ENCODE data around the gene PTDSS2. TPM values are rescaled to one million over a fixed set of nuclear protein-coding genes. Genes with fewer than 3 reads are reported as not detected.
"Not testable (repeated sequence)": the region's sequence is repeated elsewhere in the genome, so short reads cannot be mapped to it uniquely, and the experiment has no call there.

PTDSS2 gene
- total and polyA plus RNA-seq, 10 donors = 11.0 to 40.7 (median 25.7) TPM

DNA sequence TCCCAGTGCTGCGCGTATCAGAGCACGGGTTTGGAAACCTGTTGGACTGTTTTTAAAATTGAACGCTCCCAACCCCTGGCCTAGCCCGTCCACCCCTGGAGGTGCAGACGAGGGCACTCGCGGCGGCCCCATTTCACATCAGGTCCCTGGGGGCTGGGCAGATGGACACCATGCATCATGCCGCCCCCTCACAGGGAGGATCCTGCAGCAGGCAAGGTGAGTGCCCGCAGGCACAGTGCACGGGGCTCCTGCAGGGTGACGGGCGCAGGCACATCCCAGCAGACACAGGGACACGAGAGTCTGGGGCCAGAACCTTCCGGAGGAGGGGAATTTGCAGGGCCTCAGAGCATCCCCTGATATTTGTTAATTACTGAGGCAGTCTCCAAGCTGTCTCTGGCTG is 15.6 kb upstream of the PTDSS2 start:
- no peak overlapping the region for H3K27ac ChIP-seq
- TF ChIP-seq POLR2AphosphoS5 (IDR thresholded peaks at IDR 0.05) = no peak
- no peak for TF ChIP-seq POLR2A (IDR thresholded peaks at IDR 0.05)
- TF ChIP-seq, protein P1, sequence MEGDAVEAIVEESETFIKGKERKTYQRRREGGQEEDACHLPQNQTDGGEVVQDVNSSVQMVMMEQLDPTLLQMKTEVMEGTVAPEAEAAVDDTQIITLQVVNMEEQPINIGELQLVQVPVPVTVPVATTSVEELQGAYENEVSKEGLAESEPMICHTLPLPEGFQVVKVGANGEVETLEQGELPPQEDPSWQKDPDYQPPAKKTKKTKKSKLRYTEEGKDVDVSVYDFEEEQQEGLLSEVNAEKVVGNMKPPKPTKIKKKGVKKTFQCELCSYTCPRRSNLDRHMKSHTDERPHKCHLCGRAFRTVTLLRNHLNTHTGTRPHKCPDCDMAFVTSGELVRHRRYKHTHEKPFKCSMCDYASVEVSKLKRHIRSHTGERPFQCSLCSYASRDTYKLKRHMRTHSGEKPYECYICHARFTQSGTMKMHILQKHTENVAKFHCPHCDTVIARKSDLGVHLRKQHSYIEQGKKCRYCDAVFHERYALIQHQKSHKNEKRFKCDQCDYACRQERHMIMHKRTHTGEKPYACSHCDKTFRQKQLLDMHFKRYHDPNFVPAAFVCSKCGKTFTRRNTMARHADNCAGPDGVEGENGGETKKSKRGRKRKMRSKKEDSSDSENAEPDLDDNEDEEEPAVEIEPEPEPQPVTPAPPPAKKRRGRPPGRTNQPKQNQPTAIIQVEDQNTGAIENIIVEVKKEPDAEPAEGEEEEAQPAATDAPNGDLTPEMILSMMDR (IDR thresholded peaks at IDR 0.05 in 8 of 11, conservative IDR thresholded peaks at IDR 0.05 in 3 of 11) = no peak
- H3K4me3 ChIP-seq = no peak overlapping the region
- H3K4me1 ChIP-seq = no peaks in the 10 kb centered on the region
- peak; percentile 70 for DNase-seq
- 86 to 93% (median 91%) methylated on average over 15 to 16 of the region's 16 CpGs for WGBS, 5 donors
- peaks cover 0 to 10% (median 0%) of the 10 kb centered on the region in 6 donors for H3K36me3 ChIP-seq
- H3K27me3 ChIP-seq (replicated peaks in 1 of 7) = peaks cover 0 to 9% (median 0%) of the 10 kb centered on the region in 7 donors
- H3K9me3 ChIP-seq = no peaks in the 10 kb centered on the region
- intact Hi-C loops (cut with DNase I; ENCODE audit: low total_unique reads) = no loop called here

DNA sequence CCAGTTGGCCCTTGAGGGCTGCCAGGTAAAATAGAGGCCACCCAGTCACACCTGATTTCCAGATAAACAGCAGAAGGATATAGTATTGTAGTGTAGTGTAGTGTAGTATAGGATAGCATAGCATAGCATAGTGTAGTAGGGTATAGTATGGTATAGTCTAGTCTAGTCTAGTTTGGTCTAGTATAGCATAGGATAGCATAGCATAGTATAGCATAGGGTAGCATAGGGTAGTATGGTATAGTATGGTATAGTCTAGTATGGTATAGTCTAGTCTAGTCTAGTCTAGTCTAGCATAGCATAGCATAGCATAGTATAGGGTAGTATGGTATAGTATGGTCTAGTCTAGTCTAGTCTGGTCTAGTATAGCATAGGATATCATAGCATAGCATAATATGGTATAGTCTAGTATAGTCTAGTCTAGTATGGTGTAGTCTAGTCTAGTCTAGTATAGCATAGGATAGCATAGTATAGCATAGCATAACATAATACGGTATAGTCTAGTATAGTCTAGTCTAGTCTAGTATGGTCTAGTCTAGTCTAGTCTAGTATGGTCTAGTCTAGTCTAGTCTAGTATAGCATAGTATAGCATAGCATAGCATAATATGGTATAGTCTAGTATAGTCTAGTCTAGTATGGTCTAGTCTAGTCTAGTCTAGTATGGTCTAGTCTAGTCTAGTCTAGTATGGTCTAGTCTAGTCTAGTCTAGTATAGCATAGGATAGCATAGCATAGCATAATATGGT is 14.9 kb upstream of the PTDSS2 start:
- DNase-seq; H3K9me3 ChIP-seq; intact Hi-C loops (cut with DNase I; ENCODE audit: low total_unique reads); H3K4me1 ChIP-seq; H3K27me3 ChIP-seq (replicated peaks in 1 of 7); H3K36me3 ChIP-seq; H3K27ac ChIP-seq; H3K4me3 ChIP-seq: not testable (repeated sequence)
- 88 to 100% (median 97%) methylated on average over 1 of the region's 1 CpG for WGBS, 5 donors

DNA sequence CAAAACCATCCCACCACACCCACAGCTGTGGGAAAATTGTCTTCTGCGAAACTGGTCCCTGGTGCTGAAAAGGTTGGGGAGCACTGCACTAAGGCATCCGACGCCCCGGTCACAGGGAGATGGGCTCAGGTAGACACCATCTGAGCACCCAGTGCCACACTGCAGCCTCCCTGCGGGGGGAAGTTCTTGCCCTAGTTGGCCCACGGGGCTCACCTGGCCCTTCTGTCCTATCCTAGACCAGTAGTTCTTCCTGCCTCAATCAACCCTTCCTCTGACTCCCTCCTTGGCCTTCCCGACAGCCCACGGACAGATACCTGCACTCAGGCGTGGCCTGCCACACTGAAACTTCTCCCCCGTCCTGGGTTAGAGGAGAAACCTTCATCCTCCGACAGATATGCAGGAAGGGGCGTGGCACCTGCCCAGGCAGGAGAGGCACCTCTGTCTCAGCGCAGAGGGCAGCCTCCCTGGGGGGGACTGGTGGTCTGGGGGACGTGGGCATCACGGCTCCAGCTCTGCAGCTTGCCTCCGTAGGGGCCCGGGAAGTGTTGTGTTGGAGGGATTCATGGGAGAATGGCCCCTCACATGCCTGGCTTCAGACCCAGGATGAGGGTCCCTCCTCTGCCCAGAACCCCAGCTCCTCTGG is 12.7 kb upstream of the PTDSS2 start:
- intact Hi-C loops (cut with DNase I; ENCODE audit: low total_unique reads) = no loop called here
- TF ChIP-seq, protein P1 (IDR thresholded peaks at IDR 0.05 in 8 of 11, conservative IDR thresholded peaks at IDR 0.05 in 3 of 11) = no peak
- TF ChIP-seq POLR2A (IDR thresholded peaks at IDR 0.05) = no peak
- 63 to 80% (median 78%) methylated on average over 14 to 17 of the region's 17 CpGs for WGBS, 5 donors
- Histone ChIP-seq H3K36me3 (peaks cover 0 to 9% (median 0%) of the 10 kb centered on the region in 6 donors), H3K4me1 (peaks cover 0 to 26% (median 11%) of the 10 kb centered on the region in 6 donors), H3K4me3 (no peak overlapping the region), H3K27ac (no peak overlapping the region), H3K27me3 (replicated peaks in 1 of 7) (peaks cover 0 to 30% (median 15%) of the 10 kb centered on the region in 7 donors), H3K9me3 (no peaks in the 10 kb centered on the region)
- DNase-seq = no peak

DNA sequence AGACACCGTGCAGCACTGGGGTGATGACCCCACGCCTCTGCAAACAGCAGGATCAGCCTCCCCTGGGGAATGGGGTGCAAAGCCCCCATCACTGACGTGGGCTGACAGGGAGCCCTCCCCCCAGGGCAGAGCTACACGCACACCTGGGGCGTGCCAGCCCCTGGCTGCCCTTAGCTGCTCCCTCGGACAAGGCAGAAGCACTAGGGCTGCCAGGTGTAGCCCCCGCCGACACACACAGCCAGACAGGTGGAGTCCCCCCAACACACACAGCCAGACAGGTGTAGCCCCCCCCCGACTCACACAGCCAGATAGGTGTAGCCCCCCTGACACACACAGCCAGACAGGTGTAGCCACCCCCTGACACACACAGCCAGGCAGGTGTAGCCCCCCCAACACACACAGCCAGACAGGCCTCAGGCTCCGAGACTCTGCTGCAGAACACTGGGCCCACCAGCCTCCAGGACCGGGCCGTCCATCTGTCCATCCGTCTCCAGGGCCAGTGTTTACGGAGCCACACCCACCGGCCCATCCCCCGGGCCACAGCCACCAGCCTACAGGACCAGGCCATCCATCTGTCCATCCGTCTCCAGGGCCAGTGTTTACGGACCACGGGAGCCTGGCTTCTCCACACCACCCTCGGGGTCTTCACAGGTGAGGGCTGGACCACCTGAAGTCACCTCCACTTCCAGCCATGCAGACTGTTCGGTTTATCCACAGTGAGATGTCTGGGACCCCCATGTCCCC is 11.8 kb upstream of the PTDSS2 start:
- Histone ChIP-seq H3K27ac (no peak overlapping the region), H3K4me1 (peaks cover 0 to 30% (median 13%) of the 10 kb centered on the region in 6 donors), H3K36me3 (peaks cover 0 to under 1% (median 0%) of the 10 kb centered on the region in 6 donors), H3K4me3 (no peak overlapping the region), H3K27me3 (replicated peaks in 1 of 7) (peaks cover 0 to 35% (median 15%) of the 10 kb centered on the region in 7 donors), H3K9me3 (no peaks in the 10 kb centered on the region)
- intact Hi-C loops (cut with DNase I; ENCODE audit: low total_unique reads) = no loop called here
- TF ChIP-seq POLR2AphosphoS5 (IDR thresholded peaks at IDR 0.05) (no peak), POLR2A (IDR thresholded peaks at IDR 0.05) (no peak)
- TF ChIP-seq, protein P1 (IDR thresholded peaks at IDR 0.05 in 8 of 11, conservative IDR thresholded peaks at IDR 0.05 in 3 of 11) = no peak
- WGBS, 5 donors = 80 to 97% (median 88%) methylated on average over 16 to 21 of the region's 21 CpGs
- no peak for DNase-seq
